GM11168 (cell line): Measurements from ENCODE around the gene NEU4.
"Not testable (repeated sequence)": the region's sequence is repeated elsewhere in the genome, so short reads cannot be mapped to it uniquely, and the experiment has no call there.

Experiments used
- in situ Hi-C: fragments of 300-500 bp; cut with MboI; formaldehyde crosslinking; loops from one replicate; pipeline ENCODE4 v1.12.0; 2022; ENCODE audit warnings: low sequenced_read_pairs; ENCODE audit not compliant: unreplicated experiment

NEU4 gene

DNA sequence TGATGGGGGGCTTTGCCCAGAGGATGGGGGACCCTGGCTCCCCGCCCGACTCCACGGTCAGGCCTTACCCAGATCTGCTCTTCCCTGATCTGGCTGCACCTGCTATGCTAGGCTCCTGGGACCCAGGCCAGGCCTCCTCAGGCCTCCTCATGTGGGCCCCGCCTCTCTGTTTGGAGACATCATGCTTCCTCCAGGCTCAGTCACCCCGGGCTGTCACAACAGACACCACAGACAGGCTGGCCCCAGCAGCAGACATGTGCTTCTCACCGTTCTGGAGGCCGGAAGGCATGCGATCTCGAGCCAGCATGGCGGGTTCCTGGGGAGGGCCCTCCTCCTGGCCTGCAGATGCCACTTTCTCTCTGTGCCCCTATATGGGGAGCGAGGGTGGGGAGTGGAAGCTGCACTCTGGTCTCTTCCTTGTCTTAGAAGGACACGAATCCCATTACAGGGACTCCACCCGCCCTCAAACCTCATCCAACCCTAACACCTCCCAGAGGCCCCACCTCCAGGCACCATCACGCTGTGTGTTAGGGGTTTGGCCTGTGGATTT, 10.8 kb upstream of the NEU4 start:
- in situ Hi-C loops: loop anchor here (10.0 kb wide), 1 partner anchor 53 kb away; no protein-coding TSS in a partner anchor

DNA sequence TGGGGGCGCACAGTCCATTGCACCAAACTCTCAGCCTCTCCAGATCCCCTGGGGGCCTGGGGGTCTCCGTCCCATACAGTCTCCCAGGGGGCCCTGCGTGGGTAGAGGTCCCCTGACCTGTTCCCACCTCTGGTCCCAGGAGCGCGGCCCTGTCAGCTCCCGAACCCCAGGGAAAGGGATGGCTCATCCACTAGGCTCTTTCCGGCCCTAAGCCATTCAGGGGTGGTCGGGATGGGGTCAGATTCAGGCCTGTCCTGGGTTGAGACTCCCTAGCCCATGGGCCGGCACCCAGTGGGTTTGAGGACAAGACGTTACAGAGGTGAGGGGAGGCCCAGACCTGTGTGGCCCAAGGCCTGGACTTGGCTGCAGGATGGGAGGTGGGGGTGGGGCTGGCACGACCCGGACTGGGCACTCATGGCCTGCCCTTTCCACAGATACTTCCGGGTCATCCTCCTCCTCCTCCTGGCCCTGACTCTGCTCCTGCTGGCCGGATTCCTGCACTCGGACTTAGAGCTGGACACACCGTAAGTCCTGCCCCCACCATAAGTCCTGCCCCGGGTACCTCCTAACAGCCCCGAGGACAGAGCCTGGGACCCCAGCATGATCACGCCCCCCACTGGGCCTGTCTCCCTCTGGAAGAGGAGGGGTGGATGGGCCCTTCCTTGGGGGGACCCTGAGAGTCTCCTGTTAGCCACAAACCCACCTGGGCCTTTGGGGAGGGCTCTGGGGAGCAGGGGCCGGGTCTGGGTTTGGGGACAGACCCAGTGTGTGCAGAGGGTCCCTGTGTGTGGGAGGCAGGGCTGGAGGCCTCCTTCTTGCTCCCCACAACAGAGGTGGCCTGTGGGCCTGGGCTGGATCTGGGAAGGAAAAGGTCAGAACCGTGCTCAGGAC, 10.1 kb upstream of the NEU4 start:
- in situ Hi-C loops: loop anchor here (10.0 kb wide), 1 partner anchor 54 kb away; no protein-coding TSS in a partner anchor

DNA sequence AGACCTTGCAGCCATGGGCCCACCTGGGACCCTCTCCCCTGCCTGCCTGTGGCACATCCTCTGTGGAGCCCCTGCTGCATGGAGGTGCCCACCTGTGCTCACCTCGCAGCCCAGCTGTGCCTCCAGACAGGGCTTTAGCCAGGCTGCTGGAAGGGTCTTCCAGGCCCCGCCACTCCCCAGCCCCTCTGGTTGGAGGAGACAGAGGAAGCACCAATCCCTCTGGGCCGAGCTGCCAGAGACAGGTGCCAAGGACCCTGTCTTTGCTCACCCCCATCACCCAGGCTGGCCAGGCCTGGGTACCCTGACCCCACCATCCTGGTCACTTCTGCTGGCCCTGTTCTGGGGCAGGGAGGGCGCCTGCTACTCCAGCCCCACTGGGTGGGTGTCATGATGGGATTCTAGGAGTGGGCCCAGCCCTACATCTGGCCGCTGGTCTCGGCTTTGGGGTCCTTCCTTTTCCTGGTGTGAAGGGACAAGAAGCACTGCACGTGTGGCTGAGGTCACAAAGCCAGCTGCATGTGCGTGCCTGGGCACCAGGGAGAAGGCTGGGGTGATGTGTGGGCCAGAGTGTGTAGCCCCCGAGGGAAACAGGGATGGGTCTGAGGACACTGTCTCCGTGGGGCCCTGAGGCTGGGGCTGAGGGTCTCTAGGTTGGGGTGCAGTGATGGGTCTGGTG, 9.3 kb upstream of the NEU4 start:
- in situ Hi-C loops: loop anchor here (10.0 kb wide), 1 partner anchor 55 kb away; no protein-coding TSS in a partner anchor

DNA sequence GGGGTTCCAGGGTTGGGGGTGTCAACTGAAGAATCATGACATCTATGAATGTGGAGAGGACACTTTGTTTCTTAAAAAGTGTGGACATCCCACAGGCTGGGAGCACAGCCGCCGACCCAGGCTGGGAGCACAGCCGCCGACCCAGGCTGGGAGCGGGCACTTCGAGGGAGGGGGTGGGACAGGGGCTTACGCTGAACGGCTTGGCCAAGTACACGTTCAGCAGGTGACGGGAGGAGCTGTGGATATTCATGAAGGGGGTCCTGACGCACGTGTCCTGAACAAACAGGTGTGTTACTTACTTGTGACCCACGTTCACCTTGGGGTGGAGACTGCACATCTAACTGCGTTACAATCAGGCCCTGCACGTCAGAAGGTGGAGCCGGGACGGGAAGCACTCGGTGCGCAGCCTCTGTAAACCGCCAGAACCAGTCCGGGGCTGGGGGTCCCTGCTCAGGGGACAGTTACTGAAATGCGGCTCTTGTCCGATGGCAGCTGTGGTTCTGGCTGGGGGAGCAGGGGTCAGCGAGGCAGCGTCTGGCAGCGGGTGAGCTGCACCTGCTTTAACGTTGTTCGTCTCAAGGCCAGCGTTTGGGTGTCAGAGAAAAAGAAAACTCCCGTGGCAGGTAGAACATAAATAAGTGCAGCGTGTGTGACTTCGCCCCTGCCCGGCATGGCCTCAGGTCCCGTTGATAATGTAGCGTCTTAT, 8.6 kb upstream of the NEU4 start:
- in situ Hi-C loops: not testable (repeated sequence)

DNA sequence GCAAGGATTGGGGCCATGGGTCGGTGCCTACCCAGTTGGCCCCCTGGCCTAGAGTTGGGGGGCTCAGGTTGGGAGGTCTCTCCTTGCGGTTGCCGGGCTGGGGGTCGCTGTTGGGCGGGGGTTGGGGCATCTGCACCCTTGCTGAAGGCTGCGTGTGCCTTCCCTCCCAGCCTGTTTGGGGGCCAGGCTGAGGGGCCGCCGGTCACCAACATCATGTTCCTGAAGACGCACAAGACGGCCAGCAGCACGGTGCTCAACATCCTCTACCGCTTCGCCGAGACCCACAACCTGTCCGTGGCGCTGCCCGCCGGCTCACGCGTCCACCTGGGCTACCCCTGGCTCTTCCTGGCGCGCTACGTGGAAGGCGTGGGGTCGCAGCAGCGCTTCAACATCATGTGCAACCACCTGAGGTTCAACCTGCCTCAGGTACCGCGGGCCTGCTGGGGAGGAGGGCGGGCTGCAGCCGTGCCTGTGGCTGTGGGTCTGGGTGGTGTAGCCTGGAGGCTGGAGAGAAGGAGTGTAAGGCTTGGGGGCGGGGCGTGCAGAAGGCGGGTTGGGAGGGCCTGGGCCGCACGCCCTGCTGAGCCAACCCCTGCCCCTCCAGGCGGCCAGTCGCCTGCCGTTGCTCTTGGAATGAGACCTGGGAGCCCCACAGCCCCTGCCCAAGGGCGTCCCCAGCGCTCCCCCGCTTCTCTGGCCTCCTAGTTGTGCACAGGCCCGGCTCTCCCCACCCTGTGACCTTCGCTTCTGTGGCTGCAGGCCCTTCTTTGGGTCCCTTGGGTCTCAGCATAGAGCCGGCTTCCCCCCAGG, 7.2 kb upstream of the NEU4 start:
- in situ Hi-C loops: no loop called here

DNA sequence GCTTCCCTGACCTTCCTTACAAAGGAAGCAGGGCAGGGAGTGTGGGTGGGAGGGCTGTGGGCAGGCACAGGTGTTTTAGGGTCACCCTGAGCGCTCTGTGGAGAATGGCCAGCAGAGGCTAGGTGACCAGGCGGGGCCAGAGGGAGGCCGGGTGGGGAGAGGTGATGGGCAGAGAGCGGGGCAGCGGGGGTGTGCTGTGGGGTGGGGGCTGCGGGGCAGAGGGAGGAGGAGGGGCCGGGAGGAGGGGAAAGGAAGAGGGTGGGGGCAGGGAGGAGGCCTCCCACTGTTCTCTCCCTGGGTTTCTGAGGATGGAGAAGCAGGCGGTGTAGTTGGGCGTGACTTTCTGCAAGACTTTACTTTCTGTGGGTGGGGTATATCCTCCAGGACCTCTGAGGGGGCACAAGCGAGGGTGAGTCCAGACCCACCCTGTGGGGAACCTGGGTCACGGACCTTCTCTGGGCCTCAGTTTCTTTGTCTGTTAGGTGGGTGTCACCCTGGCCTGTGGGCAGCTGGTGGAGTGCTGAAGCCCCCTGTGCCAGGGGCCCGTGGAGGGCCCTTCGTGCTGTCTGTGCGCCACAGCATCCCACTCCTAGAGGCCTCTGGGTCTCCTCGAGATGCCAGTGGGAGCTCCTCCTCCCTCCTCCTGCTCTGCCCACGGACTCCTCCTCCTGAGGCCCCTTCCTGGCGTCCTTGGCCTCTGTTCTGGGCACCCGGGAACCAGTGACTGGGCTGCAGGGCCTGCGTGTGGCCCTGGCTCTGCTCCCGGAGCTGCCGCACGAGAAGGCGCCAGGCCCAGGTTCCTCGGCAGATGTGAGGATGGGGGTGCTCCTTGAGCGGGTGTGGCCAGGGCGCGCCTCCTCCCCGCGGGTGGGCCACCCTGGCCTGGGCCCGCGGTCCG, 6.3 kb upstream of the NEU4 start:
- in situ Hi-C loops: no loop called here

DNA sequence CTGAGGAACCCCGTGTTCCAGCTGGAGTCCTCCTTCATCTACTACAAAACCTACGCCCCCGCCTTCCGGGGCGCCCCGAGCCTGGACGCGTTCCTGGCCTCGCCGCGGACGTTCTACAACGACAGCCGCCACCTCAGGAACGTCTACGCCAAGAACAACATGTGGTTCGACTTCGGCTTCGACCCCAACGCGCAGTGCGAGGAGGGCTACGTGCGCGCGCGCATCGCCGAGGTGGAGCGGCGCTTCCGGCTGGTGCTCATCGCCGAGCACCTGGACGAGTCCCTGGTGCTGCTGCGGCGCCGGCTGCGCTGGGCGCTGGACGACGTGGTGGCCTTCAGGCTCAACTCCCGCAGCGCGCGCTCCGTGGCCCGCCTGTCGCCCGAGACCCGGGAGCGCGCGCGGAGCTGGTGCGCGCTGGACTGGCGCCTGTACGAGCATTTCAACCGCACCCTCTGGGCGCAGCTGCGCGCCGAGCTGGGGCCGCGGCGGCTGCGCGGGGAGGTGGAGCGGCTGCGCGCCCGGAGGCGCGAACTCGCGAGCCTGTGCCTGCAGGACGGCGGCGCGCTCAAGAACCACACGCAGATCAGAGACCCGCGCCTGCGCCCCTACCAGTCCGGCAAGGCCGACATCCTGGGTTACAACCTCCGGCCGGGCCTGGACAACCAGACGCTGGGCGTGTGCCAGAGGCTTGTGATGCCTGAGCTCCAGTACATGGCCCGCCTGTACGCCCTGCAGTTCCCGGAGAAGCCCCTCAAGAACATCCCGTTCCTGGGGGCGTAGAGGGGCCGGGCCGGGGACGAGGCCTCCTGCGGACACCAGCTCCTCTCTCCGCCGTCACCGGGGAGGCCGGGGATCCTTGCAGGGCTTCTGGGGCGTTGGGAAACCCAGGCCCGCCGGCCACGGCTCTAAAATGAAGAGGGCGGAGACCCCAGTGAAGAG, 5.3 kb upstream of the NEU4 start:
- in situ Hi-C loops: no loop called here

DNA sequence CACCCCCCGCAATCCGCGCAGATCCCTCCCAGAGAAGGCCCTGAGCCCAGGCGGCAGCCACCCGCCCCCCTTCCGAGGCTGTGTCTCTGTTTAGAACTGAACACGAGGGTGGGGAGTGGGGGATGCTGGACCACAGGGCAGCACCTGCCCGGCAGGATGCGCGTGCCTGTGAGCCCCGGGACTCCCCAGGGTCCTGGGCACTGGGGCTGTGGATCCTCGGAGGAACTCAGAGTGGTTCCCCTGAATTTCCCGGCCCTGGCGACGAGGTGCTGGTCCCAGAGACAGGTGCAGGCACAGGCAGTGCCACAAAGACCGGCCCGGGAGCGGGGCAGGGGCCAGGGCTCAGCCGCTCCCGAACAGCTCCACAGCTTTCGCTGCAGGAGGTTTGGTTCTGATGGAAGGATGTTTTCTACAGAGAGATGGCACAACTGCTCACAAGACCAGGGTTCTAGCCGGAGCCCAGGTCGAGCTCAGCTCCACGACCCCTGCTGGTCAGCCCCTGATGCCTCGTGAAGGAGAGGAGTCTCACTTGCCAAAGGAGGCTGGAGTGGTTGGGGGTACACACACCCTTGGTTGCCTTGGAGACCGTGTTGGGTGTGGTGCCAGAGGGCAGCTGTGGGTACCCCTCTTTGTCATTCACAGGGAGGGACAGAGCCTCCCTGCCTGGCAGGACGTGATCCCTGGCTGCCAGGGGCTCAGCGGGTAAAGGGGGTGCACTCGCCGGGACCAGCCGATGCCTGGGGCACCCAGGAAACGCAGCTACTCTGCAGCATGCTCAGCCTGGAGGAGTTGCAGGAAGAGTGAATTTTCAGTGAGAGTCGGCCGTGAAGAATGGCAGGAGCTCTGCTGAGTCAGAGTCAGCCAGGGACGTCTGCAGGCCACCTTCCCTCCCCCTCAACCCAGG, 4.4 kb upstream of the NEU4 start:
- in situ Hi-C loops: no loop called here

DNA sequence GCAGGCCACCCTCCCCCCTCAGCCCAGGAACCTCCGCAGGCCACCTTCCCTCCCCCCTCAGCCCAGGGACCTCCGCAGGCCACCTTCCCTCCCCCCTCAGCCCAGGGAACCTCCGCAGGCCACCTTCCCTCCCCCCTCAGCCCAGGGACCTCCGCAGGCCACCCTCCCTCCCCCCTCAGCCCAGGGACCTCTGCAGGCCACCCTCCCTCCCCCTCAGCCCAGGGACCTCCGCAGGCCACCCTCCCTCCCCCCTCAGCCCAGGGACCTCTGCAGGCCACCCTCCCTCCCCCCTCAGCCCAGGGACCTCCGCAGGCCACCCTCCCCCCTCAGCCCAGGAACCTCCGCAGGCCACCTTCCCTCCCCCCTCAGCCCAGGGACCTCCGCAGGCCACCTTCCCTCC, 2.8 kb upstream of the NEU4 start:
- in situ Hi-C loops: not testable (repeated sequence)

DNA sequence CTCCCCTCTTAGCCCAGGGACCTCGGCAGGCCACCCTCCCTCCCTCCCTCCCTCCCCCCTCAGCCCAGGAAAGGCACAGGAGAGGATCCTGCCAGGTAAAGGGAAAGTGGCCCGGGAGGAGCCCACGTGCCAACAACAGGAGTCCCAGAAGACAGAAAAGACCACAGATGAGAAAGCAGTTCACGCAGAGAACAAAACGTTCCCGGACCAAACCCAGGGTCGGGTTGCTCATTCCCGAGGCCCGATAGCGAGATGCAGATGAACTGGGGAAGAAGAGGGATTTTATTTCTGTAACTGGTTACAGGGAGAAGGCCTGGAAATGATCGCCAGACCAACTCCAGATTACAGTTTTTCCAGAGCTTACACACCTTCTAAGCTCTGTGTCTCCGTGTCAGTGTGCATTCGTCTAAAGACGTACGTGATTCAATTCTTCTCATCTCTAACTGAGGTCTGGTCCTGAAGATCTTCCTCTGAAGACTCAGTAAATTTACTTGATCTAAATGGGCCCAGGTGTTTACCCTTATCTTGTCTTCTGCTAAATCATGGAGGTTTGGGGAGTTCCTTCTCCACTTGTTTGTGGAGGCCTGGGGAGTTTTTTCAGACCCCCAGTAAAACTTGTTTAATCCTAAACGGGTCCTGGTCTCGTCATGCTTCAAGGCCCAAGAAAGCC, 807 bp upstream of the NEU4 start:
- in situ Hi-C loops: no loop called here

DNA sequence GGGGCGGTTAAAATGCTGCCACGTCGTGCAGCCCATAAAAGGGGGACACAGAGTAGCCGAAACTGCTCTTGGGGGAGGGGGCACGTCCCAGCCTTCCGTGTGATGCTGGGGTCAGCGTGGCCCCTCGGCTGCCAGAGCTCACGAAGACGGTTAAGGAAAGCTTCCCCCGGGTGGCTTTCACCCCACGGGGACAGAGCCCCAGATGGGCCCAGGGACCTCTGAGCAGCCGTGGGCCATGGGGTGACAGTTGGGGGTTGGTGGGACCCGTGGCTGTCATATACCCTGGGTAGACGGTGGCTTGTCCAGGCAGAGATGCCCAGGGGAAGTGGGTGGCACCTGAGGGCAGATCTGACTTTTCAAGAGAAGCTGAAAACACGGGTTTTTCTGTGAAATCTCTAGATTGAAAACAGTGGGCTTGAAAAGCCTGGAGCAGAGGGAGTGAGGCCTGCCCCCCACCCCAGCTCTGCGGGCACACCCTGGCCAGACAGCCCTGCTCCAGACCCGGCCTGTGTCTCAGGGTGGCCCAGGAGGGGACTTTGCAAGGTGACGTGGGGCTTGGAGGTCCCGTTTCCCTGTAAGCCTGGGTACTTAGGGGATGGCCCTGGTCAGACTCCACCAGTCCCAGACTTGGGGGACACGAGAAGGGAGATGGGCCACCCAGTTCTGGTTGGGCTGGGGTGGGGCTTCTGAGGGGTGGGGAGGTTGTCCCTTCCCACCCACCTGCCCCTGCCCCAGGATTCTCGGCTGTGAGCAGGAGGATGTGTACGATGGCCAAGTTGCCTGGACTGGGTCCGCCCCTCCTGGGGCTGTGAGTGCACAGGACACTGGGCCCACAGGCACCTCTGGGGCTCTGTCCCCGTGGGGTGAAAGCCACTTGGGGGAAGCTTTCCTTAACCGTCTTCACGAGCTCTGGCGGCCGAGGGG, 652 bp downstream of the NEU4 start:
- in situ Hi-C loops: no loop called here

DNA sequence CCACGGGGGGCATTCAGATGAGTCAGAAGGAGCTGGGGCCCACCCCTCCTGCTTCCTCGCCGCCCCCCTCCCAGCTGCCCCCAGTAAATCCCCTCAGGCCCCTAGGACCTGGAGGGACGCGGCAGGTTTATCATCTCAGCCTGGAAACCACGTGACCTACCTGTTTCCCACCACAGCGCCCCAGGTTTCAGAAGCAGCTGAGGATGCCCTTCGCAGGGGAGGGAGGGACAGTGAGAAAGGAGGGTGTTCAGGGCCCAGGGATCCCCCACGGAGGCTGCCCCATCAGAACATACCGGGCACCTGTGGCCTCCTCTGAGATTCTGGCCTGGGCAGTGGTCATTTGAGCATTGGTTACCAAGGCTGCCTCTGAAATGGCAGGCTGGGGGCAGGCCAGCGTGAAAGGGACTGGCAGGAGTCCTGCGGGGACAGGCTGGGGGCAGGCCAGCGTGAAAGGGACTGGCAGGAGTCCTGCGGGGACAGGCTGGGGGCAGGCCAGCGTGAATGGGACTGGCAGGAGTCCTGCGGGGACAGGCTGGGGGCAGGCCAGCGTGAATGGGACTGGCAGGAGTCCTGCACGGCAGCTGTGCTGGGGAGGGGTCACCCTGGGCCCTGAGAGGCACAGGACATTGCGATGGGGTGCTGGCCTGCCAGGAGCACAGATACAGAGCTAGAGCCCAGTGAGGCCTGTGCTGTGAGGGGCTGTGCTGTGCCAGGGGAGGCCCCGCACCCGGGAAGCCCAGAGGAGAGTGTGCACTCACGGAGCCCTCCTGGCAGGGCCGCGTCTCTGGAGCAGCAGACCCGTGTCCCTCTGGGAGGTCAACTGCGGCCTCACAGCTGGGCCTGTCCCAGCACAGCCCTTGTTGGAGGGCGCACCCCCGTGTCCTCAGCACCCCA, 1.6 kb downstream of the NEU4 start:
- in situ Hi-C loops: no loop called here

DNA sequence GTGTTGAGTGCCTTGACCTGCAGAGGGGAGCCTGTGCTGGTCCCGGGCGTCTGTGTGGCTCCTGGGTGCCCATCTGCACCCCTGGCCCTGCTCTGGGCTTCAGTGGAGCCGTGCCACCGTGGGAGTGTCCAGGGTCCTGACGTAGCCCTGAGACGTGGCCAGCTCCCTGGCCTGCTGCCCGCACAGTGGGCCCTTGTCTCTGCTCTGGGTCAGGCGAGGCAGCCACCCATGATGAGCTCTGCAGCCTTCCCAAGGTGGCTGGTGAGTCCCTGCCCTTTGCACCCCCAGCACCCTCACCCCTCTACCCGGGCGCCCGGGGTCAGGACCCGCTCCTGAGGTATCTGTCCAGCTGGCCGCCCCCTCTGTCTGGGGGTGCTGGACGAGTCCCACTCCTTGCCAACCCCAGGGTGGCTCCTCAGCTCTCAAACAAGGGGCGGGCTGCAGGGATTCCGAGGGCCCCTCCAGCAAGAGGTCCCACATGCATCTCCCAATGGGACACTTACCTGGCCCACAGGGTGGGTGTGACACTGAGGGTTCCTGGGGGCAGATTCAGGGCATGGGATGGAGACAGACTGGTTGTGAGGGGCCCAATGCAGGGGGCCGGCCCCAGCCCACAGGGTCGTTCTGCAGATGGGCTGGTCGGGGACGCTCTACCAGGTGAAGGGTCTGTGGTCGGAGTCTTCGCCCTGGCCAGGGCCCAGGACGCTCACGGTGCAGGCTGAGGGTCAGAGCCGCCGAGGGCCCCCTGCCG, 2.4 kb downstream of the NEU4 start:
- in situ Hi-C loops: no loop called here
